HepG2 (cell line): ENCODE results near the gene NOC4L.

Experiments
- MIXL1 ChIP-seq: IDR thresholded peaks from 2 replicates; pipeline ENCODE4 v1.6.1; 2016
- NFYB ChIP-seq: sonication (generic); formaldehyde crosslinking; IDR thresholded peaks from 2 replicates; pipeline ENCODE4 v1.4.0; 2020; ENCODE audit warnings: missing genetic modification reagents
- POLR2A ChIP-seq, 2 experiments: IDR thresholded peaks; 2 replicates each; pipeline ENCODE4 v1.6.1; 2011; ENCODE audit warnings: low read depth in 2 of 2, low read length in 2 of 2, mild to moderate bottlenecking in 1 of 2, moderate library complexity in 1 of 2; ENCODE audit not compliant: insufficient read depth in 1 of 2
- SETDB1 ChIP-seq: sonication (generic); formaldehyde crosslinking; IDR thresholded peaks from 2 replicates; pipeline ENCODE4 v1.5.1; 2020; ENCODE audit warnings: missing genetic modification reagents, mild to moderate bottlenecking, borderline replicate concordance
- SRSF9 ChIP-seq: fragments of 200-400 bp; formaldehyde crosslinking; IDR thresholded peaks from 2 replicates; pipeline ENCODE4 v1.6.1; 2018; ENCODE audit warnings: borderline replicate concordance, mild to moderate bottlenecking, low read depth, low read length; ENCODE audit not compliant: insufficient read depth, poor library complexity, severe bottlenecking
- STAG1 ChIP-seq: sonication (generic); formaldehyde crosslinking; IDR thresholded peaks from 2 replicates; pipeline ENCODE4 v1.4.0; 2020; ENCODE audit warnings: missing genetic modification reagents
- ZBTB26 ChIP-seq: IDR thresholded peaks from 2 replicates; pipeline ENCODE4 v1.6.1; 2016; ENCODE audit warnings: missing compliant biosample characterization, missing genetic modification reagents, borderline replicate concordance
- ZNF678 ChIP-seq: sonication (generic); formaldehyde crosslinking; IDR thresholded peaks from 2 replicates; pipeline ENCODE4 v1.4.0; 2020; ENCODE audit warnings: mild to moderate bottlenecking, missing genetic modification reagents
- ZNF792 ChIP-seq: IDR thresholded peaks from 2 replicates; pipeline ENCODE4 v1.6.1; 2016
- TF ChIP-seq, protein P1 (sequence below): IDR thresholded peaks from 2 replicates; pipeline ENCODE4 v1.6.1; 2016; ENCODE audit warnings: mild to moderate bottlenecking, missing biosample characterization, missing genetic modification reagents
- TF ChIP-seq, protein P2 (sequence below): sonication (generic); formaldehyde crosslinking; conservative IDR thresholded peaks from 2 replicates; pipeline ENCODE4 v1.5.0; 2020; ENCODE audit warnings: missing genetic modification reagents
- TF ChIP-seq, protein P3 (sequence below): sonication (generic); formaldehyde crosslinking; IDR thresholded peaks from 2 replicates; pipeline ENCODE4 v1.5.0; 2020; ENCODE audit warnings: mild to moderate bottlenecking, missing genetic modification reagents, moderate library complexity
- TF ChIP-seq, protein P4 (sequence below): sonication (generic); formaldehyde crosslinking; IDR thresholded peaks from 2 replicates; pipeline ENCODE4 v1.4.0; 2020; ENCODE audit warnings: mild to moderate bottlenecking, missing genetic modification reagents

DNA sequence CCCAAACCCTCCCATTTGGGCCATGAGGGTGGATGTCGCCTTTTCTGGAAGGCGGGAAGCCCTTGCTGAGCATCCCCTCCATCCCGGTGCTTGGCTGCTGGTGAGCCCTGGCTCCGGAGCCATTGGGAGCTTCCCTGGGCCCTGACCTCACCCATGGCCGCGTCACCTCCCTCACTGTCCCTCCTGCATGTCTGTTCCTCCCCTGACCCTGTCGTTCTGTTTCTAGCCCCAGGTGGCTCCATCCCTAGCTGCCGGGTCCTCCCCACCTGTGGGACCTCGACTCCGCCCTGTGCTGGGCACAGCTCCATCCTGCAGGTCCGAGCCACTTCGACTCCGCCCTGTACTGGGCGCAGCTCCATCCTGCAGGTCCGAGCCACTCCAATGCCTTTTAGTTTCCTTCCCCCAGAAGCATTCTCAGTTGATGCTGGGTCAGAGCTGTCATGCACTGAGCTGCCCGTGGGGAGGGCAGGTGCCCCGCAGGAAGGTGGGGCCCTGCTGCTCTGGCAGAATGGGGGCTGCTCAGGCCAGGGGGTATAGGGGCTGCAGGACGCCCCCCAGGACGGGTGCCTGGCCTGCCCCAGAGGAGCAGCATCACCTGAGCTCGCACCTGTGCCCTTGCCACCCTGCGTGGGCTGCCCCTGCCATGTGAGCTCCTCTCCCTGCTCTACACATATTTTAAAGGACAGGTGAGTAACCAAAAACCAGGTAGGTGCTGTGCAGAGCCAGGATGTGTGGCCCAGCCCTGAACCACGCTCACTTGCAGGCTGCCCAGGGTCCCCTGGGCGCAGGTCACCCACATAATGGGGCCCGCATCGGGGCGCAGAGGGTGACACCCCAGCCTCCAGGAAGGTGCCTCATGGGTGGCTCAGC lies 19.0 kb downstream of the NOC4L start:
- TF ChIP-seq NFYB (CRISPR knock-in tag) (no peak), SETDB1 (CRISPR knock-in tag) (no peak), ZNF678 (CRISPR knock-in tag) (no peak), STAG1 (no peak), MIXL1 (CRISPR knock-in tag) (no peak), POLR2A (IDR thresholded peaks at IDR 0.05; ENCODE audit: insufficient read depth in 1 of 2, low read depth in 2 of 2, low read length in 2 of 2) (no peak), SRSF9 (no peak), ZNF792 (CRISPR knock-in tag) (no peak), ZBTB26 (CRISPR knock-in tag) (no peak)
- TF ChIP-seq, protein P1, sequence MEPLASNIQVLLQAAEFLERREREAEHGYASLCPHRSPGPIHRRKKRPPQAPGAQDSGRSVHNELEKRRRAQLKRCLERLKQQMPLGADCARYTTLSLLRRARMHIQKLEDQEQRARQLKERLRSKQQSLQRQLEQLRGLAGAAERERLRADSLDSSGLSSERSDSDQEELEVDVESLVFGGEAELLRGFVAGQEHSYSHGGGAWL (CRISPR knock-in tag), result no peak
- TF ChIP-seq, protein P2, sequence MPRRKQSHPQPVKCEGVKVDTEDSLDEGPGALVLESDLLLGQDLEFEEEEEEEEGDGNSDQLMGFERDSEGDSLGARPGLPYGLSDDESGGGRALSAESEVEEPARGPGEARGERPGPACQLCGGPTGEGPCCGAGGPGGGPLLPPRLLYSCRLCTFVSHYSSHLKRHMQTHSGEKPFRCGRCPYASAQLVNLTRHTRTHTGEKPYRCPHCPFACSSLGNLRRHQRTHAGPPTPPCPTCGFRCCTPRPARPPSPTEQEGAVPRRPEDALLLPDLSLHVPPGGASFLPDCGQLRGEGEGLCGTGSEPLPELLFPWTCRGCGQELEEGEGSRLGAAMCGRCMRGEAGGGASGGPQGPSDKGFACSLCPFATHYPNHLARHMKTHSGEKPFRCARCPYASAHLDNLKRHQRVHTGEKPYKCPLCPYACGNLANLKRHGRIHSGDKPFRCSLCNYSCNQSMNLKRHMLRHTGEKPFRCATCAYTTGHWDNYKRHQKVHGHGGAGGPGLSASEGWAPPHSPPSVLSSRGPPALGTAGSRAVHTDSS (CRISPR knock-in tag), result no peak
- TF ChIP-seq, protein P3, sequence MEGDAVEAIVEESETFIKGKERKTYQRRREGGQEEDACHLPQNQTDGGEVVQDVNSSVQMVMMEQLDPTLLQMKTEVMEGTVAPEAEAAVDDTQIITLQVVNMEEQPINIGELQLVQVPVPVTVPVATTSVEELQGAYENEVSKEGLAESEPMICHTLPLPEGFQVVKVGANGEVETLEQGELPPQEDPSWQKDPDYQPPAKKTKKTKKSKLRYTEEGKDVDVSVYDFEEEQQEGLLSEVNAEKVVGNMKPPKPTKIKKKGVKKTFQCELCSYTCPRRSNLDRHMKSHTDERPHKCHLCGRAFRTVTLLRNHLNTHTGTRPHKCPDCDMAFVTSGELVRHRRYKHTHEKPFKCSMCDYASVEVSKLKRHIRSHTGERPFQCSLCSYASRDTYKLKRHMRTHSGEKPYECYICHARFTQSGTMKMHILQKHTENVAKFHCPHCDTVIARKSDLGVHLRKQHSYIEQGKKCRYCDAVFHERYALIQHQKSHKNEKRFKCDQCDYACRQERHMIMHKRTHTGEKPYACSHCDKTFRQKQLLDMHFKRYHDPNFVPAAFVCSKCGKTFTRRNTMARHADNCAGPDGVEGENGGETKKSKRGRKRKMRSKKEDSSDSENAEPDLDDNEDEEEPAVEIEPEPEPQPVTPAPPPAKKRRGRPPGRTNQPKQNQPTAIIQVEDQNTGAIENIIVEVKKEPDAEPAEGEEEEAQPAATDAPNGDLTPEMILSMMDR (CRISPR knock-in tag), result no peak
- TF ChIP-seq, protein P4, sequence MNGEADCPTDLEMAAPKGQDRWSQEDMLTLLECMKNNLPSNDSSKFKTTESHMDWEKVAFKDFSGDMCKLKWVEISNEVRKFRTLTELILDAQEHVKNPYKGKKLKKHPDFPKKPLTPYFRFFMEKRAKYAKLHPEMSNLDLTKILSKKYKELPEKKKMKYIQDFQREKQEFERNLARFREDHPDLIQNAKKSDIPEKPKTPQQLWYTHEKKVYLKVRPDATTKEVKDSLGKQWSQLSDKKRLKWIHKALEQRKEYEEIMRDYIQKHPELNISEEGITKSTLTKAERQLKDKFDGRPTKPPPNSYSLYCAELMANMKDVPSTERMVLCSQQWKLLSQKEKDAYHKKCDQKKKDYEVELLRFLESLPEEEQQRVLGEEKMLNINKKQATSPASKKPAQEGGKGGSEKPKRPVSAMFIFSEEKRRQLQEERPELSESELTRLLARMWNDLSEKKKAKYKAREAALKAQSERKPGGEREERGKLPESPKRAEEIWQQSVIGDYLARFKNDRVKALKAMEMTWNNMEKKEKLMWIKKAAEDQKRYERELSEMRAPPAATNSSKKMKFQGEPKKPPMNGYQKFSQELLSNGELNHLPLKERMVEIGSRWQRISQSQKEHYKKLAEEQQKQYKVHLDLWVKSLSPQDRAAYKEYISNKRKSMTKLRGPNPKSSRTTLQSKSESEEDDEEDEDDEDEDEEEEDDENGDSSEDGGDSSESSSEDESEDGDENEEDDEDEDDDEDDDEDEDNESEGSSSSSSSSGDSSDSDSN (CRISPR knock-in tag), result no peak
